Measurements from ENCODE around the gene RAB27A.
"Not testable (repeated sequence)": the region's sequence is repeated elsewhere in the genome, so short reads cannot be mapped to it uniquely, and the experiment has no call there.

Gene RAB27A

DNA sequence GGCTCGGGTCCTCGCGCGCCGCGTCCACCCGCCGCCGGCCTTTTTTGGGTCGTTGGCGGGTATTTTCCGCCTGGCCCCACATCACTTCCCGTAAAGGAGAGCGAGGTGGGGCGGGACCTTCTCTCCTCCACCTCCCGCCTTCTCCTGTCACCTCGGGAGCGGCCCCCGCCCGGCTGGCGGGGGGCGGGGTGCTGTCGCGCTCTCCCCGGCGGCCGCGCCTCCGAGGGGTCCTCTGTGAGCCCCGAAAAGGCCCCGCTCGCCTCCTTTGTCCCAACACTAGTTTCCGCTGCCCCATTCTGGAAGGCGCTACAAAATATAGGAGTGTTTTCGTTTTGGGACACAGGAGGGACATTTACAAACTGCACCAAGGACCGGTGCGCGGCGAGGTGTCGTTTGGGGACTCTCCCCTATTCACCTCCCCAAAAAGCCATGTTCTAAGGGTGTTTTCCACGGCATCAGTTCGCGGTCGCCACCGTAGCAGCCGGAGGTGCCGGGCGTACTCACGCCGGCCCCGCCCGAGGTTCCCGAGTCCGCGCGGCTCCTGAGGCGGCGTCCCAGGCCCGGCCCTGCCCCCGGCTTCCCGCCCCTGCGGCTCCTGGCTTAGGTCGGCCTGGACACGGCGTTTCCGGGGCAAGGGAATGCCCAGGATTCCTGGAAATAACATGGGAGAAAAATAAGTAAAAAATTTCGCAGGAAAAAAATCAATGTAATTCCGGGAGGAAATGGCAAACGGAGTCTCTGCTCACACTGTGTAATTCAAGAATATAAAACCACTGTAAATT lies at the start of gene RAB27A:
RAB27A (minus strand) TSS at position 68 of the 782 bp plus-strand sequence. CDS start 54,879 bp downstream, outside the sequence.
- peak; percentile 90 for DNase-seq (ENCODE audit: low spot score)

DNA sequence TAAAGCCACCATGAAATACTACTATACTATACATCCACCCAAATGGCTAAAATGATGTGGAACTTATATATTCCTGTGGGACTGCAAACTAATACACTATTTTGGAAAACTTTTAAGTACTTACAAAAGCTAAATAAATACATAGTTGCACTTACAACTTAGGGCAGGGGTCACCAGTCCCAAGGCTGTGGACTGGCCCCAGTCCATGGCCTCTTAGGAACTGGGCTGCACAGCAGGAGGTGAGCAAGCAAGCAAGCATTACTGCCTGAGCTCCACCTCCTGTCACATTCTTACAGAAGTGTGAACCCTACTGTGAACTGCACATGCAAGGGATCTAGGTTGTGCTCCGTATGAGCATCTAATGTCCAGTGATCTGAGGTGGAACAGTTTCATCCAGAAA lies 47.5 kb upstream of the RAB27A start:
- no peak for DNase-seq (ENCODE audit: low spot score)

DNA sequence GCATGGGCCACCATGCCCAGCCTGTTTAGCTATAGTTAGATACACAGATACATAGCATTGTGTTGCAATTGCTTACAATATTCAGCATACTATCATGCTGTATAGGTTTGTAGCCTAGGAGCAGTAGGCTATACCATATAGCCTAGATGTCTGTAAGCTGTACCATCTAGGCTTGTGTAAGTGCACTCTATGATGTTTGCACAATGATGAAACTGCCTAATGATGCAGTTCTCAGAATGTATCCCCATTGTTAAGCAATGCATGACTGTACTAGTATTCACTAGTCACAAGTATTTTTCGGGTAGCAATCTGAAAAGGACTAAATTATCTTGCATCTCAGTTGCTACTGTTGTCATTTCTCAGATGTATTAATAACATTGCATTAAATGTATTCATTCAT lies 45.4 kb upstream of the RAB27A start:
- no peak for DNase-seq (ENCODE audit: low spot score)

DNA sequence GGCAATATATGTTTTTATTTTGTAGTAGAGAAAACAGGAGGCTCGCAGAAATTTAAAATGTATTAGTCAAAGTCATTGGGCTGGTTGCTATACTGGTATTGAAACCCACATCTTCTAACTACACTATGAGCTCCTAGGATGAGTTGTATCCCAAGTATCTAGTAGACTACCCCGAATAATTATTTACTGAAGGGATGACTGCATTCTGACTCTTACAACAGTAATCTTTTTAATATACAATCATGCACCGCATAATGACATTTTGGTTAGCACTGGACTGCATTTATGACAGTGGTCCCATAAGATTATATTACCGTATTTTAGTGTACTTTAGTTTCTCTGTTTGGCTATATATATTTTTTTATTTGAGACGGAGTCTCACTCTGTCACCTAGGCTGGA lies 44.8 kb upstream of the RAB27A start:
- DNase-seq (ENCODE audit: low spot score), result no peak

DNA sequence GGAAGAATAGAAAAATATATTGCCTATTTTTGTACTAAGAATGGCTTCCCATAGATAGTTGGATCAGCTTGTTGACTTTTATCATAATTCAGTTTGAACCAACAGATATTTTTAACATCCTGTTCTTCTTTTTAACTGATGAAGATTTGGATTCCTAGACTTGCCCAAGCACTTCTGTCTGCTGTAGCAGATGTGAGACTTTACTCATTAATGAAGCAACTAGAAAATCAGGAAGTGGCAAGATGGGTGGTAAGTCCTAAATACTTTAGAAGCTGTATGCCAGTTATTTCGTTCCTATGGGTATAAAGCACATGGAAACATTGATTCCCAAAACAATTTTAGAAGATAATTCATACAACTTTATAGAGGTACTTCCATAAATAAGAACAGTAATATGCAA lies 37.8 kb upstream of the RAB27A start:
- no peak for DNase-seq (ENCODE audit: low spot score)

DNA sequence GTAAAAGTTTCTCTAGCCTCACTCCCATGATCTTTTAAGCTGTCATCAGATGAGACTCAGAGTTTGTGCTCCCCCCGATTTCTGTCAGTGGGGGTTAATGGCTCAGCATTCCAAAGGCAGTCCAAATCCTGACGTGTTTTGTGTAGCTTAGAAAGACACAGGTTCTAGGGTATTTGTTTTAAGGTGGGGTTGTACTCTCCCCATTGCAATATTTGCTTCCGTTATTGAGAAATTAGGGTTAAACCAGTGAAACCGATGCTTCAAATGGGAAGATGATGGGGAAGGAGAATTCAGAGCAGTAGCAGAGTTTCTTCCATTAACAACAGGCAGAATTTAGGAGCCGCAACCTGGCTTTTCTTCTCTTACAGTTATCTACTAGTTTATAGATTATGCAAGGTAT lies 32.9 kb upstream of the RAB27A start:
- no peak for DNase-seq (ENCODE audit: low spot score)

DNA sequence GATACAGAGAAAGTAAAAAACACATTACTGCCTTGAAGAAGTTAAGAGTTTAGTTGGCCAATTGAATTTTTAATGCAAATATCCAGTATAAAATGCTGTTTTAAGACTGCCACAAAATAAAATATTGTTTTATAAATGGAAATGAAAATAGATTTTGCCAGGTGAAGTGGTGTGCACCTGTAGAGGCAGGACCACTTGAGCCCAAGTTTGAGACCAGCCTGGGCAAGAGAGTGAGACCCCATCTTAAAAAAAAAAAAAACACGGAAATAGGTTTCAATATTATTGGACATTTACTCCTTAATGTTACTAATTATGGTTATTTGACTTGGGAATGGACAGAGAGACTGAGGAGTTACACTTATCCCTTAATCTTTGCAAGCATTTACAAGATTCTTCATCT lies 31.4 kb upstream of the RAB27A start:
- no peak for DNase-seq (ENCODE audit: low spot score)

DNA sequence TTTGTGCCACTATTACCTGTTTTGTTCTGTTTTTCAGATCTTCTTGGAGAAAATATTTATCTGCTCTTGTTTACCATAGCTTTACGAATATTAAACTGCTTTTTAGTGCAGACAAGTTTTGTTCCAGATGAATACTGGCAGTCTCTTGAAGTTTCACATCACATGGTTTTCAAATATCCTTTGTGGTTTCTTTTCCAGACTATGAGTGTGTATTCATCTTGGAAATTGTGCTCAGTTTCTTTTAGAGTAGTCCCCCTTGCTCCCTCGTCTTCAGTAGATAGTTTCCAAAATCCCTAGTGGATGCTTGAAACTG lies 30.6 kb upstream of the RAB27A start:
- DNase-seq (ENCODE audit: low spot score), result peak; percentile 28

DNA sequence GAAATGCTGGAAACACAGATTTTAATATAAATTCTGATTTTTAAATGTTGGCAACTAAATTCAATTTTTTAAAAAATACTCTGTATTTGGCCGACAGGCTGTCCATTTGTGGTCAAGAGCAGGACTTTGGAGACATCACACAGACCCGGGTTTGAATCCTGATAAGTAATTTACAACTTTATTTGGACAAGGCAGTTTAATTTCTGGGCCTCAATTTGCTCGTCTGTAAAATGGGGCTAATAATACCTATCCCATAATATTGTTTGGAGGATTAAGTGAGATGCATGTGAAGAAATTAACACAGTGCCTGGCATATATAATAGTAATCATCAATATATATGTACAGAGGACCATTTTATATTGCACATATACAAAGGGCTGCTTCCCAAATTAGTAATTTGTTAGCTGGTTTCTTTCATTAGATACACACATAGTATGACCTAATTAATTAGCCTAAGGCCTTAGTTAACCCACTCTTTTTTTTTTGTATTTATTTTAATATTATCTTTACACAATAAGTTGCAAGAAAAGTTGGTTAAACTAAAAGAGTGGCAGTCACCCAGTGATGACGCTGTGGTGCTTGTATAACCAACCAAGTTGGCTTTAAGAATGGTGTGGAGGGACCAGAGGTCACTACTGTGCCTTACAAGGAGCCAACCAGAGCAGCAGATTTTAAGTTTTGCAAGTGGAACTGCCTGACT lies 30.1 kb upstream of the RAB27A start:
- peak; percentile 48 for DNase-seq (ENCODE audit: low spot score)

DNA sequence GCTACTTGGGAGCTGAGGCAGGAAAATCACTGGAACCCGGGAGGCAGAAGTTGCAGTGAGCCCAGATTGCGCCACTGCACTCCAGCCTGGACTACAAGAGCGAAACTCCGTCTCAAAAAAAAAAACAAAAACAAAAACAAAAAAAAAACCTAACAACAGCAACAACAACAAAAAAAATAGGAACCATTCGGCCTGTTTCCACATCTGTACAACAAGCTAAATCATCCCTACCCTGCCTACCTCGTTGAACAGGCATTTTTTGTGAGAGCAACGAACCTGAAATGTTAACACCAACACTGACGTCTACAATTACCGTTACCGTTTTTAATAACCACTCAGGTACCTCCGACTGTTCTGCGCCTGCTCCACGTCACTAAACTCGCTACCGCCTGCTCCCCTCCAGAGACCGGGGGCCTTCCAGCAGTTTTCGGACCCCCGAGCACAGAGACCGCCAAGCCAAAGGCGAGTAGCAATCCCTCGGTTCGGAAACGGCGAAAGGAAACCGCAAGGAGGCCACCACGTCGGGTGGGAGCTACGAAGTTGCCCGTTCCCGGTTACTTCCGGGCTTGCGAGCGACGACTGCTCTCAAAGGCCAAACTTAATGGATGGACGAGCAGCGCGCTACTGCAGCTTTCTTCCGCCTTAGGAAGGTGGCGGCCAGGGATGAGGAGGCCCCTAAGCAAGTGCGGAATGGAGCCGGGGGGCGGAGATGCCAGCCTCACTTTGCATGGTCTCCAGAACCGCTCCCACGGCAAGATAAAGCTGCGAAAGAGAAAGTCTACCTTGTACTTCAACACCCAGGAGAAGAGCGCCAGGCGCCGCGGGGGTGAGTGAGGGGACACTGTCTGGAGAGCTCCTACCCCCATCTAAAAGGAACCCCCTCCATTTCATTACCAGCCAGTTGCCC lies 29.2 kb upstream of the RAB27A start, which contains the start of the genes PIGB and PIGBOS1:
PIGB (plus strand) TSS at position 635 of the 907 bp plus-strand sequence; CDS start at position 664, 29 bp downstream.
PIGBOS1 (minus strand) TSS at position 536 of the 907 bp plus-strand sequence. CDS start 1,331 bp downstream, outside the sequence.
- peak; percentile 91 for DNase-seq (ENCODE audit: low spot score)

DNA sequence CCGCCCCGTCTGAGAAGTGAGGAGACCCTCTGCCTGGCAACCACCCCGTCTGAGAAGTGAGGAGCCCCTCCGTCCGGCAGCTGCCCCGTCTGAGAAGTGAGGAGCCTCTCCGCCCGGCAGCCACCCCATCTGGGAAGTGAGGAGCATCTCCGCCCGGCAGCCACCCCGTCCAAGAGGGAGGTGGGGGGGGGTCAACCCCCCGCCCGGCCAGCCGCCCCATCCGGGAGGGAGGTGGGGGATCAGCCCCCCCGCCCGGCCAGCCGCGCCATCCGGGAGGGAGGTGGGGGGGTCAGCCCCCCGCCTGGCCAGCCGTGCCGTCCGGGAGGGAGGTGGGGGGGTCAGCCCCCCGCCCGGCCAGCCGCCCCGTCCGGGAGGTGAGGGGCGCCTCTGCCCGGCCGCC lies 13.2 kb upstream of the RAB27A start:
- DNase-seq (ENCODE audit: low spot score), result not testable (repeated sequence)

DNA sequence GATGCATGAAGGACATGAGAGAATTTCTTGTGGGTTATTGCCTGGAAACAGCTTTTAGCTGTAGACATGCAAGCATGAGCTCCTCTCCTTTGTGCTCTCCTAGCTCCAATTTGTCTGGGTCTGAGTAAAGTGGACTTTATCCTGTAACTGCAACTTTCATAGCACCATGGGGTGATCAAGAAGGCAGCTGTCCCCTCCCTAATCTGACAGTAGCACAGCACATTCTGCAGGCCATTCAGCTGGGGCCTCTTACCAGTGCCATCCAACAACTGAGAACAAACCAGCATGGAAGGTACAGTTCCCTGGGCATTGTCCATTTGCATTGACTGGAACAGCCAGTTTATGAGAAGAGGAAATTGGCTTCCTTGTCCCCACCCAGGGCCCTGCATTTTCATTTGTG lies 7.7 kb upstream of the RAB27A start:
- DNase-seq (ENCODE audit: low spot score), result no peak

DNA sequence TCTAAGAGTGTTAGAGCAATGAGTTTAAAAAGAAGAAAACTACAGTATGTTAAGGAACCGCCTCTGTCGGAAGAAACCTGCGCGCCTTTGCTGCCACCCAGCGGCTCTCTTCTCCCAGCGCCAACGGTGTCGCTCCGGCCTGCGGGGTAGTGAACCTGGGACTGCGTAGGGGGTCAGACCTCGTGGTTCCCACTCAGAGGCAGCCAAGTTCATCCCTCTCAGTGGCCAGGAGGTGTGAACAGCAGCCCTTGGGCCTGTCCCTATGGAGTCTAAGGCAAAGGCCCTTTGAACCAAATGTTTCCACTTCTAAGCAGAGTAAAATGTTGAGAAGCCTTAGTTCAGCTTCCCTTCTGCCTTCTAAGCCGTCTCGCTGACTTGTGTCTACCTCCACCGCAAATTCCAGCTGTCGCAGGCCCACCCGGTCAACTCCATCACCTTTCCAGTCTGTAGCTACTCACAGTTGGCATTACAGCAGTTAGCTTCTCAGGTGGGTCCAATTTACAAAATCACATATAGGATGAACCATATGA lies 980 bp upstream of the RAB27A start:
- DNase-seq (ENCODE audit: low spot score), result peak; percentile 89

DNA sequence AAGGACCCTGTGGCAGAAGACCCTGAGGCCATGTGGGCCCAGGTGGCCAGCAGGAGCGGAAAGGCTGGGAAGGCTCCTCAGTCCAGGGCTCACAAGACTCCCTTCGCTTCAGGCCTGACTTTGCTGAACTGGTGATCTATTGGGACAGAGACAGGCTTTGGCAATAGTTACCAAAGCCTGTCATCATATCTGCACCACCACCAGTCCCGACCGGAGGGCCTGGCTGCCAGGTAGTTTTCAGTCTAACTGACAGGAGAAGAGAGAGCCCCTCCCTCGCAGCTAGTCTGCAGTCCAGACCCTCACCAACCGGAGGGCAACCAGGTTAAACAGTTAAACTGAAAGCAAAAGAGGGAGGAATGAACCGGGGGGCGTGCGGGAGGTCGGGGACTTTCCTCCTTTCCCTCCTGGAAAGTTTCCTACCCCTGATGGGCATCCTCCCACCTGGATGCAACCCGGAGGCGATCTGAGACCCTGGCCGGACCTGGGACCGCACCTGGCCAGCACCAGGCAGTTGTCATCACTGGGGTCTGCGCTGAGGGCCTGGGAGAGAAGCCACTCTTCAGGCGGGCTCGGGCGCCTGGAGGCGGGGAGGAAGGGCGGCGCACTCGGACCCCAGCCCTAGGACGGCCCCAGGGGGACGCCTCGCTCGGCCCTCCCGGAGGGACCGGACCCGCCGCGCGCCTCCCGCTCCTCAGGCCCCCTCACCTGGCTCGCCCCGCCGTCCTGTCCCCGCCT lies 435 bp downstream of the RAB27A start:
- peak; percentile 63 for DNase-seq (ENCODE audit: low spot score)

DNA sequence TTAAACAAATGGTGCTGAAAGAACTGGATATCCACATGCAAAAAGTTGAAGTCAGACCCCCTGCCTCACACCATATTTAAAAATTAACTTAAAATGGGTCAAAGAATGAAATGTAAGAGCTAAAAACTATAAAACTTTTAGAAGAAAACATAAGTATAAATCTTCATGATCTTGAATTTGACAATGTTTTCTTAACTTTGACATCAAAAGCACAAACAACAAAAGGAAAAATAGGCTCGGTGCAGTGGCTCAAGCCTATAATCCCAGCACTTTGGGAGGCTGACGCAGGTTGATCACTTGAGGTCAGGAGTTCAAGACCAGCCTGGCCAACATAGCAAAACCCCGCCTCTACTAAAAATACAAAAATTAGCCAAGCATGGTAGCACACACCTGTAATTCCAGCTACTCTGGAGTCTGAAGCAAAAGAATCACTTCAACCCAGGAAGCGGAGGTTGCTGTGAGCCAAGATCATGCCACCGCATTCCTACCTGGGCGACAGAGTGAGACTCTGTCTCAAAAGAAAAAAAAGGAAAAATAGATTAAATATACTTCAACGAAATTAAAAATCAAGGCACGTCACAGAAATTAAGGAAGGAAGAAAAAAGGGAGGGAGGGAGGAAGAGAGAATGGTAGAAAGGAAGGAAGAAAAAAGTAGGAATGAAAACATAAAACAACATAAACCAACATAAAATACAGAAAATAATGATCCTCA lies 1.5 kb downstream of the RAB27A start:
- DNase-seq (ENCODE audit: low spot score), result no peak

DNA sequence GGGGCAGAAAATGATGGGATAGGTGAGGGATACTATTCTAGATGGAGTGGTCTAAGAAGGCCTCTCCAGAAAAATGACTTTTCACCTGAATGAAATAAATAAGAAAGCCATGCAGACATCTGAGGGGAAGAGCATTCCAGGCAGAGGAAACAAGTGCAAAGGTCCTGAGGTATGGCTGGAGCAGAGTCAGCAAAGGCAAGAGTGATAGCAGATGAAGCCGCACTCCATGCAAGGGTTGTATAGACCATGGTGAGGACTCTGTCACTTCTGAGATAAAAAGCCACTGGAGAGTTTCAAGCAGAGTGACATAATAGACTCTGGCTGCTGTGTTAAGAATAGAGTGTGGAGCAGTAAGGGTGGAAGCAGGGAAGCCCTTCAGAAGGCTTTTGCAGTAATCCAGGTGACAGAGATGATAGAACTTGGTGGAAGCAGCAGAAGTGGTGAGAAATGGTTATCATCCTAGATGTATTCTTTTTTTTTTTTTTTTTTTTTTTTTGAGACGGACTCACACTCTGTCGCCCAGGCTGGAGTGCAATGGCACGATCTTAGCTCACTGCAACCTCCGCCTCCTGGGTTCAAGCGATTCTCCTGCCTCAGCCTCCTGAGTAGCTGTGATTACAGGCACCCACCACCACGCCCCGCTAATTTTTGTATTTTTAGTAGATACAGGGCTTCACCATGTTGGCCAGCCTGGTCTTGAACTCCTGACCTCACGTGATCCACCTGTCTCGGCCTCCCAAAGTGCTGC lies 3.0 kb downstream of the RAB27A start:
- not testable (repeated sequence) for DNase-seq (ENCODE audit: low spot score)

DNA sequence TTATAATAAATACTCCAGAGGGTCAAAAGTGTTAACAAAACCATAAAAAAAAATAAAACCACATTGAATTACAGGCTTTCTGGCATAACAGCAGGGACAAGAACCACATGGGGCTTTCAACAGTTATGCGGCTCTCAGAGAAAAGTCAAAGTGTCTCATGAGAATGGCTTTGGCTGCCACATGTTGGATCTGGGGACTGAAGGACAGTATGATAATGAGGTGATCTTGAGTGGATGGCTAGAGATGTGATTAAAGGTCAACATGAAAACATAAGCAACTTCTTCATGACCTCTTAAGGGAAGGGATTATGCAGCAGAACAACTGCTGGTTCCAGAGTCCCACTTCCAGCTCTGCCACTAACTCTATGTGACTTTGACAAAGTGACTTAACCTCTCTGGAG lies 5.2 kb downstream of the RAB27A start:
- no peak for DNase-seq (ENCODE audit: low spot score)

DNA sequence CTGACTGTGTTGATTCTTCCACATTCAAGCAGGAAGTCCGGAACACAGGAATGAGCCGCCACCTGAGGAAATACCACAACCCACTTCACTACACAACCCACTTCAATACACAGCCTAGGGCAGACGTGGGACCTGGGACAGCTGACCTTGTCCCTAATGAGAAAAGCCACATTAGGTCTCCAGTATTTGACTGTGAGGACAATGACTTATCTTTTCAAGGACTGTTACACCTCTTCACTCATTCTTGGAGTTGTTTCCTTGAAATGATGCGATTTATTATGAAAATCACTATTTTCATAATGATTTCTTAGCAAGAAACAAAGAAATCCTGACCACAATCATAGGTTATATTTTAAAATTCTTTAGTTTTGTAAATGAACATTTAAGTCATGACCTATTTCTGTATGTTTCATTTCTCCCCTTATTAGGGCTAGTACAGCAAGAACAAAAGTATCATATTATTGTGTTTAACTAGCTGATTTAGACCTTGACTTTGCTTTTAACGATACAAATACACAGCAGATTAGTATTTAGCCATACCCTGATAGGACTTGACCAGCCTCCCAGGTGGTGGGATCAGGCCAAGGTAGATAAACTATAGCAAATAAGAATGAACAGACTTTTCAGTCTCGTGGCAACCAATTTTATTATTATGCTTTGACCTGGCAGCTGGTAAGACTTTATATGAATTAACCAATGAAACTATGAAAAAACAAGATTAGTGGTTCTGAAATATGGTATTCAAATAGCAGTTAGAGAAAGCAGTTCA lies 6.0 kb downstream of the RAB27A start:
- DNase-seq (ENCODE audit: low spot score), result no peak

DNA sequence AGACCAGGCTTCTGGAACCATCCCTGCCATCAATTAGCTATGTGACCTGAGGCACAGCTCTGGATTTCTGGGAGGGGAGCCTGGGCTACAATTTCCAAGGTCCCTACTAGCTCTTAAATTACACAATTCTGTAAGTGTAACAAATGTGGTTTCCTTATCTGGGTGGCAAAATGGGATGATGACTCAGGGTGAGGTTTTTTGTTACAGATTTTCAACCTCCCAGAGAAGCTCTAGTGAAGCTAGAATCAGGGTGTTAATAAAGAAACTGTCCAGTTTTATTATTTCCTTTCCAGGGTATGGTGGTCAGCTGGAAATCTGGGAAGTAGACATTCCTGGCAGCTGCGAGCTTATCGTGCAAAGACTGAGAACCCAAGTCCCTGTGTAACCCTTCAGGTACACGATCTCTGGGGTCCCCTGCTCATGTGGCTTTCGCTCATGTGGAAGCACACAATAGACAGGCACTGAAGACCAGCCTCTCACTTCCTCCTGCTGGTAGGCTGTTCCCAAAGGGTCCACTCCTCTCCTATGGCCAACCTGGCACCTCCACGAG lies 7.3 kb downstream of the RAB27A start:
- peak; percentile 72 for DNase-seq (ENCODE audit: low spot score)

Measured in GM03348 (cell line).